Vagina (tissue), 2 donors: ENCODE measurements around the gene MORN5.

Experiments
- POLR2A ChIP-seq, 2 donors: fragments of 450-650 bp; IDR thresholded peaks; one replicate each; pipeline ENCODE4 v1.6.1; 2017; ENCODE audit warnings: antibody characterized with exemption in 2 of 2, mild to moderate bottlenecking in 2 of 2, moderate library complexity in 2 of 2
- POLR2AphosphoS5 ChIP-seq, 2 donors: sonication (generic); formaldehyde crosslinking; IDR thresholded peaks; one replicate each; pipeline ENCODE4 v1.9.0; 2017; ENCODE audit warnings: antibody characterized with exemption in 2 of 2, mild to moderate bottlenecking in 2 of 2, low read depth in 1 of 2; ENCODE audit not compliant: insufficient read depth in 1 of 2
- TF ChIP-seq, protein P1 (sequence below), 3 experiments: fragments of 450-650 bp in 2 of 3; fragments of 200-600 bp in 1 of 3; sonication (generic) in 1 of 3; IDR thresholded peaks; one replicate each; pipeline ENCODE4 v1.5.1; 2017 to 2019; ENCODE audit warnings: antibody characterized with exemption in 3 of 3, mild to moderate bottlenecking in 2 of 3, moderate library complexity in 2 of 3

DNA sequence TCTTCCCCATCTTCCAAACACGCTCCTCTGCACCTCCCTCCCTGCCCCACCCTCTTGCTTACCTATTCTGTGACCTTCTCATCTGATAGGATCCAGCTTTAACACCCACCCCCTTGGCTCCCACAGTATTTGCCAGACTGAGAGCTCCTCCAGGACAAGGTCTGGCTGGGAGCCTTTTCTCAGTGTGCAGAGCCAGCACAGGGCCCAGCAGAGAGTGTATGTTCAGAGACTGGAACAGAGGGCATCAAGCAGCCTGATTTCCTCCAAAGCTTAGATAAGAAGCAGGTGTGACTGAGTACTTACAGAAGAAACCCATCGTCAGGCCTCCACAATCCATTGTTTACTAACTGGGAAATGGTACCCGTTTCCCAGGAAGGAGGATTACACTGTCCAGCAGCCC is 42.4 kb downstream of the MORN5 start:
- TF ChIP-seq, protein P1, sequence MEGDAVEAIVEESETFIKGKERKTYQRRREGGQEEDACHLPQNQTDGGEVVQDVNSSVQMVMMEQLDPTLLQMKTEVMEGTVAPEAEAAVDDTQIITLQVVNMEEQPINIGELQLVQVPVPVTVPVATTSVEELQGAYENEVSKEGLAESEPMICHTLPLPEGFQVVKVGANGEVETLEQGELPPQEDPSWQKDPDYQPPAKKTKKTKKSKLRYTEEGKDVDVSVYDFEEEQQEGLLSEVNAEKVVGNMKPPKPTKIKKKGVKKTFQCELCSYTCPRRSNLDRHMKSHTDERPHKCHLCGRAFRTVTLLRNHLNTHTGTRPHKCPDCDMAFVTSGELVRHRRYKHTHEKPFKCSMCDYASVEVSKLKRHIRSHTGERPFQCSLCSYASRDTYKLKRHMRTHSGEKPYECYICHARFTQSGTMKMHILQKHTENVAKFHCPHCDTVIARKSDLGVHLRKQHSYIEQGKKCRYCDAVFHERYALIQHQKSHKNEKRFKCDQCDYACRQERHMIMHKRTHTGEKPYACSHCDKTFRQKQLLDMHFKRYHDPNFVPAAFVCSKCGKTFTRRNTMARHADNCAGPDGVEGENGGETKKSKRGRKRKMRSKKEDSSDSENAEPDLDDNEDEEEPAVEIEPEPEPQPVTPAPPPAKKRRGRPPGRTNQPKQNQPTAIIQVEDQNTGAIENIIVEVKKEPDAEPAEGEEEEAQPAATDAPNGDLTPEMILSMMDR (IDR thresholded peaks at IDR 0.05), result no peak
- TF ChIP-seq POLR2A (IDR thresholded peaks at IDR 0.05) (no peak), POLR2AphosphoS5 (IDR thresholded peaks at IDR 0.05; ENCODE audit: insufficient read depth in 1 of 2, low read depth in 1 of 2) (no peak)
